ENCODE data around the gene EXOC2. TPM values are rescaled to one million over a fixed set of nuclear protein-coding genes. Genes with fewer than 3 reads are reported as not detected.

Gene EXOC2
- total RNA-seq, 1 donor from 2014 or later: 11.4 TPM

GRCh38 chr6:693723-694009 lies 727 bp upstream of the EXOC2 start:
- no peak for TF ChIP-seq CTCF (IDR thresholded peaks at IDR 0.05)
- peak overlapping the region in 1 of 2 donors; percentile 87 for H3K4me3 ChIP-seq
- H3K4me1 ChIP-seq: peaks cover 0 to 5% of the 10 kb centered on the region in 2 donors
- no peaks in the 10 kb centered on the region for H3K9me3 ChIP-seq
- H3K27ac ChIP-seq: no peak overlapping the region
- no peaks in the 10 kb centered on the region for H3K27me3 ChIP-seq
- no peak for DNase-seq (ENCODE audit: low spot score in 2 of 2)
- intact Hi-C loops (cut with DNase I): no loop called here
- H3K36me3 ChIP-seq: no peaks in the 10 kb centered on the region

GRCh38 chr6:692356-692851 lies 535 bp downstream of the EXOC2 start:
- Histone ChIP-seq H3K36me3 (no peaks in the 10 kb centered on the region), H3K4me3 (peak overlapping the region; percentile 87 to 100), H3K4me1 (peaks cover 0 to 5% of the 10 kb centered on the region in 2 donors), H3K27me3 (no peaks in the 10 kb centered on the region), H3K27ac (peak overlapping the region; percentile 66 to 71), H3K9me3 (no peaks in the 10 kb centered on the region)
- peak in 1 of 2 donors; percentile 67 for DNase-seq (ENCODE audit: low spot score in 2 of 2)
- no peak for TF ChIP-seq CTCF (IDR thresholded peaks at IDR 0.05)
- intact Hi-C loops (cut with DNase I): no loop called here

DNA sequence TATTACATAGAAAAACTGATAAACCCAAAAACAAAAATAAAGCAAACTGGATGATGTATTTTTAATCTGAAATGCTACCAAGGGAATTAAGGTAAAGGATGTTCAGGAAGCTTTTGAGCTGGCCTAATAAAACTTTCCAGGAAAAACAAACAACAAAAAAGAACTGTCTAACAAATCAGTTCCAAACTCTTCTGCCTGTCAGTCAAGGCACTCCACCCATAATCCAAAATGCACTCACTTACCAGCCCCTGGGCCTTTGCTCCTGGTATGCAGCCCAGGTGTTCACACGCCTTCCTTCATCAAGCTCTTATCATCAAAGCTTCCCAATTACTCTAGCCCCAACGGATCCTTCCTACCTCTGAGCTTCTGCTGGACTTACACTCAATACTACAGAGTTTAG lies 3.7 kb downstream of the EXOC2 start:
- intact Hi-C loops (cut with DNase I): no loop called here
- DNase-seq (ENCODE audit: low spot score in 2 of 2): no peak
- H3K9me3 ChIP-seq: no peaks in the 10 kb centered on the region
- peaks cover 0 to 5% of the 10 kb centered on the region in 2 donors for H3K4me1 ChIP-seq
- H3K27me3 ChIP-seq: no peaks in the 10 kb centered on the region
- no peak for TF ChIP-seq CTCF (IDR thresholded peaks at IDR 0.05)
- H3K4me3 ChIP-seq: no peak overlapping the region
- H3K27ac ChIP-seq: no peak overlapping the region
- H3K36me3 ChIP-seq: no peaks in the 10 kb centered on the region

GRCh38 chr6:686497-686896 lies 6.4 kb downstream of the EXOC2 start:
- no peak for DNase-seq (ENCODE audit: low spot score in 2 of 2)
- Histone ChIP-seq H3K4me1 (peaks cover 0 to 7% of the 10 kb centered on the region in 2 donors), H3K27me3 (no peaks in the 10 kb centered on the region), H3K36me3 (no peaks in the 10 kb centered on the region), H3K27ac (no peak overlapping the region), H3K9me3 (no peaks in the 10 kb centered on the region), H3K4me3 (no peak overlapping the region)
- intact Hi-C loops (cut with DNase I): no loop called here
- TF ChIP-seq CTCF (IDR thresholded peaks at IDR 0.05): no peak

DNA sequence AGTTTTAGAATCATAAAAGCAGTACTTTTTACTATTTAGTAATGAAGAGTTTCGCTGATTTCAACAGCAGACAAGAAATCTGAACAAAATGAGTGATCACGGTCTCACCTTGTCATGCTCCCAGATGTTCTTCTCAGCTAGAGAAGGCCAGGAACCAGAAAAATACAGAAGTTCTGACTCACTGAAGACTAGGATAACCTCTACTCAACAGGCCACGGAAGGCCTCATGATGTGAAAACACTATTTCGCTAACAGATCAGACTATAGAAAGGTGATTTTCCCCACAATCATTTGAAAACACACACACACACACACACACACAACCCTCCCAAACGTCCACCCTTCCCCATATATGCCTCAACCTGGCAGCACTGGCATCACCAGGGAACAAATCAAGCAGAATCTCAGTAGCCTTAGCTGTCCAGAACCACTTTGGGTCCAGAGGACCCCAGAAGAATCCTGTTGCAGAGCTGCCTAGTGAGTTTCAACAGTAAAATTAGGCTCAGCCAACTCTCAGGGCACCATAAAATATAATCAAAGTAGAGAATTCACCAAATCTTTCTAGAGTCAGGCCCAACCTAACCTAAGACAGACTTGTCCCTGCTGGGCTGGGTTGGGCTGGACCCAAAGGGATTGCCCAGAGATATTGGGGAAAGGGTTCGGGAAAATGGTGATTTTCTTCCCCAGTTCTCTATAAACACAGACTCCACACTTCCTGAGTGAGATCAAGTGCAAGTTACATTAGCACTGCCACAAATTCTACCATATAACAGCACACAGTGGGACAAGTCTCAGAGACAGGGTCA lies 7.9 kb downstream of the EXOC2 start:
- intact Hi-C loops (cut with DNase I): no loop called here
- Histone ChIP-seq H3K4me1 (peaks cover 0 to 3% of the 10 kb centered on the region in 2 donors), H3K27ac (no peak overlapping the region)

More for the DNA sequence above, 7.9 kb downstream of the EXOC2 start:
- TF ChIP-seq CTCF (IDR thresholded peaks at IDR 0.05): no peak
- H3K4me3 ChIP-seq: no peak overlapping the region
- H3K27me3 ChIP-seq: no peaks in the 10 kb centered on the region
- H3K36me3 ChIP-seq: no peaks in the 10 kb centered on the region
- H3K9me3 ChIP-seq: no peaks in the 10 kb centered on the region
- DNase-seq (ENCODE audit: low spot score in 2 of 2): no peak
